ENCODE data around the gene CXCL10. TPM values are rescaled to one million over a fixed set of nuclear protein-coding genes. Genes with fewer than 3 reads are reported as not detected.
"Not testable (repeated sequence)": the region's sequence is repeated elsewhere in the genome, so short reads cannot be mapped to it uniquely, and the experiment has no call there.

The CXCL10 gene
- total RNA-seq, 1 donor from 2014 or later: not detected

- Mint-ChIP-seq H3K9me3 (ENCODE audit: unreplicated experiment) (no peaks in the 10 kb centered on the region), H3K36me3 (ENCODE audit: unreplicated experiment) (no peaks in the 10 kb centered on the region), H3K4me3 (ENCODE audit: unreplicated experiment) (no peak overlapping the region), H3K27ac (ENCODE audit: unreplicated experiment) (no peak overlapping the region), H3K4me1 (ENCODE audit: low read depth, unreplicated experiment) (no peaks in the 10 kb centered on the region), H3K27me3 (ENCODE audit: unreplicated experiment) (no peaks in the 10 kb centered on the region)
- TF ChIP-seq, protein P1, sequence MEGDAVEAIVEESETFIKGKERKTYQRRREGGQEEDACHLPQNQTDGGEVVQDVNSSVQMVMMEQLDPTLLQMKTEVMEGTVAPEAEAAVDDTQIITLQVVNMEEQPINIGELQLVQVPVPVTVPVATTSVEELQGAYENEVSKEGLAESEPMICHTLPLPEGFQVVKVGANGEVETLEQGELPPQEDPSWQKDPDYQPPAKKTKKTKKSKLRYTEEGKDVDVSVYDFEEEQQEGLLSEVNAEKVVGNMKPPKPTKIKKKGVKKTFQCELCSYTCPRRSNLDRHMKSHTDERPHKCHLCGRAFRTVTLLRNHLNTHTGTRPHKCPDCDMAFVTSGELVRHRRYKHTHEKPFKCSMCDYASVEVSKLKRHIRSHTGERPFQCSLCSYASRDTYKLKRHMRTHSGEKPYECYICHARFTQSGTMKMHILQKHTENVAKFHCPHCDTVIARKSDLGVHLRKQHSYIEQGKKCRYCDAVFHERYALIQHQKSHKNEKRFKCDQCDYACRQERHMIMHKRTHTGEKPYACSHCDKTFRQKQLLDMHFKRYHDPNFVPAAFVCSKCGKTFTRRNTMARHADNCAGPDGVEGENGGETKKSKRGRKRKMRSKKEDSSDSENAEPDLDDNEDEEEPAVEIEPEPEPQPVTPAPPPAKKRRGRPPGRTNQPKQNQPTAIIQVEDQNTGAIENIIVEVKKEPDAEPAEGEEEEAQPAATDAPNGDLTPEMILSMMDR (IDR thresholded peaks at IDR 0.05; ENCODE audit: partially characterized antibody, unreplicated experiment): no peak
- DNase-seq: no peak
These were observed 21.1 kb downstream of the CXCL10 start for GRCh38 chr4:76002176-76002575.

DNA sequence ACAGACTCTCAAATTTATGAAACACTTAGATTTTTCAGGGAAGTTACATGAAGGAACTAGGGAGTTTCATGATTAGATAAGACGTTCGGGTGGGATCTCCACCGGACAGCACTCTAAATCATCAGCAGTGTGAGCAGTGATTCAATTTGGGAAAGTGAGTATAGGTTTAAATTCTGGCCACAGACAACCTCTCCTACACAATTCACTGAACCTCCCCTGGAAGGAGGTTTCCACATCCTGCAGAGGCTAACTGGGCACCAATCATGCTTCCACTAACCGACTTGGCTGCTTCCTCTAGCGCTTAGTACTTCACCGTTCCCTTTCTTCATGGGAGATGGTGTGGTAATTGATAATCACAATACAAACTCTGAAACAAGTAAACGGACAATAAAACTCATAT, 21.6 kb downstream of the CXCL10 start:
- no peaks in the 10 kb centered on the region for H3K27me3 Mint-ChIP-seq (ENCODE audit: unreplicated experiment)
- no peaks in the 10 kb centered on the region for H3K4me1 Mint-ChIP-seq (ENCODE audit: low read depth, unreplicated experiment)
- TF ChIP-seq, protein P1 (IDR thresholded peaks at IDR 0.05; ENCODE audit: partially characterized antibody, unreplicated experiment): no peak
- DNase-seq: no peak
- no peak overlapping the region for H3K27ac Mint-ChIP-seq (ENCODE audit: unreplicated experiment)
- no peak overlapping the region for H3K4me3 Mint-ChIP-seq (ENCODE audit: unreplicated experiment)
- H3K36me3 Mint-ChIP-seq (ENCODE audit: unreplicated experiment): no peaks in the 10 kb centered on the region
- H3K9me3 Mint-ChIP-seq (ENCODE audit: unreplicated experiment): no peaks in the 10 kb centered on the region

DNA sequence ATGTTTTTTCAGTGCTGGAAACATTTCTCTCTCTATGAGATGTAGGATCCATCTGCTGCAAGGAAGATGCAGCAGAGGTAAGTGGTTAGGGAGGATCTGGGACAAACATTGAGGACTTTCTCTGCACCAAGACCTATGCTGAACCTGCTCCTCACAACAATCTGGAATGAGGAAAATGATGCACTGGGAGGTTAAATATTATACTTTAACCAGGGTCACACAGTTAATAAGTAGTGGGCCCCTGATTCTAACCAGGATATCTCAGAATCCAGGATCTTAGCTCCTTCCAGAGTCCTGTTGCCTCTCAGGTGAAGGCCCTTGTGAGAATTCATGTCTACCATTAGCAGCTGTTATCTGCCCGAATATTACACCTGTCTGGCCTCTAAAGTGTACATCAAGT, 23.0 kb downstream of the CXCL10 start:
- Mint-ChIP-seq H3K27me3 (ENCODE audit: unreplicated experiment) (no peaks in the 10 kb centered on the region), H3K4me1 (ENCODE audit: low read depth, unreplicated experiment) (no peaks in the 10 kb centered on the region), H3K27ac (ENCODE audit: unreplicated experiment) (no peak overlapping the region), H3K9me3 (ENCODE audit: unreplicated experiment) (no peaks in the 10 kb centered on the region), H3K4me3 (ENCODE audit: unreplicated experiment) (no peak overlapping the region), H3K36me3 (ENCODE audit: unreplicated experiment) (no peaks in the 10 kb centered on the region)
- no peak for DNase-seq
- TF ChIP-seq, protein P1 (IDR thresholded peaks at IDR 0.05; ENCODE audit: partially characterized antibody, unreplicated experiment): no peak

DNA sequence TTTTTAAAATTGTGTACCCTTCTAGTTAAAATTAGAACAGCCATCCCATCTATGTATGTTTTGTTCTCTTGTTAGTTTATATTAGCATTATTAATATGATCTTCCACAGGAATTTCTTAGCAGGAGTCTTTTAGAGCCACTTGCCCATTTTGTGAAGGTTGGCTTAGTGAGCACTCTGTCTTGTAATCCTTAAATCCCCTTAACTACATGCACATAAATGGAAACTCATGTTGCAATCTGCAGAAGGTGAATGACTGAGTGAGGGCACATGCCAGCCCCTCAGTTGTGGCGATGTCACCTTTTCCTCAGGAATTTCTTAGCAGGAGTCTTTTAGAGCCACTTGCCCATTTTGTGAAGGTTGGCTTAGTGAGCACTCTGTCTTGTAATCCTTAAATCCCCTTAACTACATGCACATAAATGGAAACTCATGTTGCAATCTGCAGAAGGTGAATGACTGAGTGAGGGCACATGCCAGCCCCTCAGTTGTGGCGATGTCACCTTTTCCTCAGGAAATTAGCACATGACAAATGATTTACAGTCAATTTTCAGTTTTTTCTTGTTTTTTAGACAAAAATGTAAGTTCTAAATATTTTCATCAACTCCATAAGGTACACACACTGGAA, 24.7 kb downstream of the CXCL10 start:
- not testable (repeated sequence) for H3K4me1 Mint-ChIP-seq (ENCODE audit: low read depth, unreplicated experiment); DNase-seq; H3K4me3 Mint-ChIP-seq (ENCODE audit: unreplicated experiment); H3K9me3 Mint-ChIP-seq (ENCODE audit: unreplicated experiment); H3K36me3 Mint-ChIP-seq (ENCODE audit: unreplicated experiment); H3K27ac Mint-ChIP-seq (ENCODE audit: unreplicated experiment); H3K27me3 Mint-ChIP-seq (ENCODE audit: unreplicated experiment)

- H3K27ac Mint-ChIP-seq (ENCODE audit: unreplicated experiment): no peak overlapping the region
- no peaks in the 10 kb centered on the region for H3K9me3 Mint-ChIP-seq (ENCODE audit: unreplicated experiment)
- H3K4me3 Mint-ChIP-seq (ENCODE audit: unreplicated experiment): no peak overlapping the region
- no peak for DNase-seq
- H3K36me3 Mint-ChIP-seq (ENCODE audit: unreplicated experiment): no peaks in the 10 kb centered on the region
- no peaks in the 10 kb centered on the region for H3K27me3 Mint-ChIP-seq (ENCODE audit: unreplicated experiment)
- H3K4me1 Mint-ChIP-seq (ENCODE audit: low read depth, unreplicated experiment): no peaks in the 10 kb centered on the region
- TF ChIP-seq, protein P1 (IDR thresholded peaks at IDR 0.05; ENCODE audit: partially characterized antibody, unreplicated experiment): no peak
These were observed 25.4 kb downstream of the CXCL10 start for GRCh38 chr4:75997946-75998345.

Data from glutamatergic neuron (in vitro differentiated cells).